ENCODE results near the gene UBR3. TPM values are rescaled to one million over a fixed set of nuclear protein-coding genes. Genes with fewer than 3 reads are reported as not detected.
"Not testable (repeated sequence)": the region's sequence is repeated elsewhere in the genome, so short reads cannot be mapped to it uniquely, and the experiment has no call there.

The UBR3 gene
- total and polyA plus RNA-seq, 8 donors = 7.3 to 26.8 (median 20.5) TPM

GRCh38 chr2:170118641-170119040 lies 291.4 kb downstream of the UBR3 start:
- H3K27me3 ChIP-seq = no peaks in the 10 kb centered on the region
- ATAC-seq = no peak
- H3K36me3 ChIP-seq = no peaks in the 10 kb centered on the region
- no peaks in the 10 kb centered on the region for H3K9me3 ChIP-seq
- H3K27ac ChIP-seq = no peak overlapping the region
- intact Hi-C loops (cut with DNase I) = no loop called here
- TF ChIP-seq, protein P1, sequence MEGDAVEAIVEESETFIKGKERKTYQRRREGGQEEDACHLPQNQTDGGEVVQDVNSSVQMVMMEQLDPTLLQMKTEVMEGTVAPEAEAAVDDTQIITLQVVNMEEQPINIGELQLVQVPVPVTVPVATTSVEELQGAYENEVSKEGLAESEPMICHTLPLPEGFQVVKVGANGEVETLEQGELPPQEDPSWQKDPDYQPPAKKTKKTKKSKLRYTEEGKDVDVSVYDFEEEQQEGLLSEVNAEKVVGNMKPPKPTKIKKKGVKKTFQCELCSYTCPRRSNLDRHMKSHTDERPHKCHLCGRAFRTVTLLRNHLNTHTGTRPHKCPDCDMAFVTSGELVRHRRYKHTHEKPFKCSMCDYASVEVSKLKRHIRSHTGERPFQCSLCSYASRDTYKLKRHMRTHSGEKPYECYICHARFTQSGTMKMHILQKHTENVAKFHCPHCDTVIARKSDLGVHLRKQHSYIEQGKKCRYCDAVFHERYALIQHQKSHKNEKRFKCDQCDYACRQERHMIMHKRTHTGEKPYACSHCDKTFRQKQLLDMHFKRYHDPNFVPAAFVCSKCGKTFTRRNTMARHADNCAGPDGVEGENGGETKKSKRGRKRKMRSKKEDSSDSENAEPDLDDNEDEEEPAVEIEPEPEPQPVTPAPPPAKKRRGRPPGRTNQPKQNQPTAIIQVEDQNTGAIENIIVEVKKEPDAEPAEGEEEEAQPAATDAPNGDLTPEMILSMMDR (IDR thresholded peaks at IDR 0.05) = no peak
- 67 to 72% methylated on average over 2 of the region's 2 CpGs for WGBS, 2 donors
- no peaks in the 10 kb centered on the region for H3K4me1 ChIP-seq
- FAIRE-seq = no peak
- DNase-seq = no peak
- no peak overlapping the region for H3K4me3 ChIP-seq

DNA sequence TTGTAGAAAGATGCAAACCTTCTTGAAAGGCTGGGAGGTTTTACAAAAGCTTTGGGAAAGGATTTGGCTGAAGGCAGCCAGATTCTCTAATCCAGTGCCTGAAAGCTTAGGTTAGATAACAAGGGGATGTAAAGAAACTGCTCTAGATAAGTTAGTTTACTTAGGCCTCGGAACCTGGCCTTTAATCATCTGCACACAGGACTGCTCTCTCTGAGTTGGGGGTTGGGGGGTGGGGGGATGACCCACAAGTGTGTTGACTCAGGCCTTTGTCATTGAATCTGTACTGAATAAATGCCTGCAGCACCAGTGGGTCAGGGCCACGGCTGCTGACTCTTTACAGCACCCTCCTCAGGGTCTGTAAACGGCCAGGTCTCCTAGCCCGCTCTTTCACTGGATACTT lies 292.1 kb downstream of the UBR3 start:
- H3K9me3 ChIP-seq; FAIRE-seq; H3K36me3 ChIP-seq; intact Hi-C loops (cut with DNase I); H3K4me3 ChIP-seq; H3K27me3 ChIP-seq; H3K4me1 ChIP-seq; H3K27ac ChIP-seq; DNase-seq; ATAC-seq: not testable (repeated sequence)
- 67 to 68% methylated on average over 4 of the region's 4 CpGs for WGBS, 2 donors

DNA sequence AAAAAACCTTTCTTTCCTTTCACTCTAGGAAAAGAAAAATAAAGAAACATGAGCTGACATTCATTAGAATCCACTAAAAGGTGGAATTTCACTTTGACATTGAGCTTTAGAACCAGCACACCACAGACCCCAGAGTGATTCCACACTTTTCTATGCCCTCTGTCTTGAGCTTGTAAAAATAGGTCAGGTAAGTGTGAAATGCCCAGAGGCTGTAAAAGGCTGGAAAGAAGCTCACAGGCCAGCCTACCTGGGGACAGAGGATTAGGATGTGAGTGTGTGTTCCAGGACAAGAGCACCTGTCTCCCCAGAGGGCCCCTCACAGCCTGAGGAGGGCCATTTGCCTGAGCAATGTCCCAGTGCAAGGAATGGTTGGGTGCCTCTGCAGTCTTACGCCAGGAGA lies 294.4 kb downstream of the UBR3 start:
- H3K36me3 ChIP-seq = no peaks in the 10 kb centered on the region
- intact Hi-C loops (cut with DNase I) = no loop called here
- DNase-seq = no peak
- no peak overlapping the region for H3K4me3 ChIP-seq
- H3K9me3 ChIP-seq = no peaks in the 10 kb centered on the region
- H3K27me3 ChIP-seq = no peaks in the 10 kb centered on the region
- no peak for FAIRE-seq
- H3K4me1 ChIP-seq = no peaks in the 10 kb centered on the region
- WGBS, 2 donors = 94 to 97% methylated on average over 1 of the region's 1 CpG
- H3K27ac ChIP-seq = no peak overlapping the region
- TF ChIP-seq, protein P1 (IDR thresholded peaks at IDR 0.05) = no peak
- ATAC-seq = no peak

DNA sequence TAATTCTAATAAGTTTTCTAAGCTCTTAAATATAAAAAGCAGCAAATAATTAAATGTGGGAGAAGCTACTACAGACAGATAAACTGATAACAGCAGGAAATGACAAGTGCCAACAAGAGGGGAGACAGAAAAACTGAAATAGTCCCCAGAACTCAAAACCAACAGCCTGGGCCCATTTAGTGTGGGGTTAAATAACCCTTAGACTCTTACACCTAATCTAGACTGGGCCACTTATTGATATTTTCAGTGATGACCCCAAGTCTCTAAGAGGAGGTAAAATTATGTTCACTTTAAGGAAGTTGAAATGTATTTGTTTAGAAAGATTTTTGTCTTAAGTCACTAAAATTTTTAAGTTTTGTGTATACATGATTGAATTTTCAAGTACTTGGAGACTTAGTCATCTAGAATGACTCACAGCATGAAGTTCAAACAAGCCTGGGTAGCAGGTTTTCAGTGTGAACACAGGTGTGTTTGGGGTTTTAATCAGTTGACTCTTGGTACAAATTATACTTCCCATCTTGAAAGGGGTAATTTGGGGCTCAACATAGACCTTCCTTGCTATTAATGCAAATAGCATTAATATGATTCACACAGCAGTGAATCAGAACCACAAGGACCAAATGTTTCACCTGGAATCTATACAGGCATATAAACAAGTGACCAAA lies 295.8 kb downstream of the UBR3 start:
- no peaks in the 10 kb centered on the region for H3K36me3 ChIP-seq
- H3K9me3 ChIP-seq = no peaks in the 10 kb centered on the region
- no peak overlapping the region for H3K27ac ChIP-seq
- no peaks in the 10 kb centered on the region for H3K4me1 ChIP-seq
- H3K27me3 ChIP-seq = no peaks in the 10 kb centered on the region
- FAIRE-seq (no peak), ATAC-seq (peak in 3 of 4 donors; percentile 70 to 80 (median 71)), DNase-seq (peak in 1 of 6 donors; percentile 20)
- TF ChIP-seq, protein P1 (IDR thresholded peaks at IDR 0.05) = no peak
- intact Hi-C loops (cut with DNase I) = no loop called here
- H3K4me3 ChIP-seq = no peak overlapping the region

GRCh38 chr2:170123593-170123992 lies 296.3 kb downstream of the UBR3 start:
- Histone ChIP-seq H3K27ac (no peak overlapping the region), H3K4me1 (no peaks in the 10 kb centered on the region), H3K4me3 (no peak overlapping the region), H3K27me3 (no peaks in the 10 kb centered on the region), H3K9me3 (no peaks in the 10 kb centered on the region), H3K36me3 (no peaks in the 10 kb centered on the region)
- WGBS, 2 donors = 46 to 54% methylated on average over 2 of the region's 2 CpGs
- DNase-seq = no peak
- TF ChIP-seq, protein P1 (IDR thresholded peaks at IDR 0.05) = no peak
- no peak for FAIRE-seq
- ATAC-seq = peak in 1 of 4 donors; percentile 20
- intact Hi-C loops (cut with DNase I) = no loop called here

DNA sequence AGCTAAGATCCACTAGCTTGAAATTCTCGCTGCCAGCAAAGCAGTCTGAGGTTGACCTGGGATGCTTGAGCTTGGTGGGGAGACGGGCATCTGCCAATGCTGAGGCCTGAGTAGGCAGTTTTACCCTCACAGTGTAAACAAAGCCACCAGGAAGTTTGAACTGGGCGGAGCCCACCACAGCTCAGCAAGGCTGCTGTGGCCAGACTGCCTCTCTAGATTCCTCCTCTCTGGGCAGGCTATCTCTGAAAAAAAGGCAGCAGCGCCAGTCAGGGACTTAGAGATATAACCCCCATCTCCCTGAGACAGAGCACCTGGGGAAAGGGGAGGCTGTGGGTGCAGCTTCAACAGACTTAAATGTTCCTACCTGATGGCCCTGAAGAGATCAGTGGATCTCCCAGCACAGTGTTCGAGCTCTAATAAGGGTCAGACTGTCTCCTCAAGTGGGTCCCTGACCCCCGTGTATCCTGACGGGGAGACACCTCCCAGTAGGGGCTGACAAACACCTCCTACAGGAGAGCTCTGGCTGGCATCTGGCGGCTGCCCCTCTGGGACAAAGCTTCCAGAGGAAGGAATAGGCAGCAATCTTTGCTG lies 299.0 kb downstream of the UBR3 start:
- H3K4me3 ChIP-seq; FAIRE-seq; H3K36me3 ChIP-seq; H3K27ac ChIP-seq; H3K4me1 ChIP-seq; H3K27me3 ChIP-seq; H3K9me3 ChIP-seq; intact Hi-C loops (cut with DNase I); DNase-seq; ATAC-seq: not testable (repeated sequence)
- WGBS, 2 donors = 77 to 85% methylated on average over 8 of the region's 8 CpGs
